ENCODE results near the gene ERCC6.

The ERCC6 gene

GRCh38 chr10:49526619-49527018, 12.3 kb downstream of the ERCC6 start:
- no peak overlapping the region for H3K23ac ChIP-seq (ENCODE audit: low read length in 2 of 2)
- no peak overlapping the region for H2BK15ac ChIP-seq (ENCODE audit: low read depth, poor library complexity, severe bottlenecking)
- H2AK5ac ChIP-seq (ENCODE audit: low read length, severe bottlenecking) = no peak overlapping the region
- H2BK12ac ChIP-seq (ENCODE audit: low read length in 2 of 2) = no peak overlapping the region
- no peaks in the 10 kb centered on the region for H3K9me3 ChIP-seq (ENCODE audit: control insufficient read depth, low read length)
- H3K9ac ChIP-seq (ENCODE audit: low read length) = no peak overlapping the region
- no peak overlapping the region for H3K4me3 ChIP-seq (ENCODE audit: insufficient read depth in 1 of 2, low read depth in 1 of 2, low read length in 2 of 2)
- H4K8ac ChIP-seq (ENCODE audit: low read length) = no peak overlapping the region
- H3K4ac ChIP-seq (ENCODE audit: low read depth in 1 of 2, low read length in 2 of 2) = no peak overlapping the region
- H2BK5ac ChIP-seq (ENCODE audit: low read depth, low read length, poor library complexity, severe bottlenecking) = no peak overlapping the region
- H3K4me1 ChIP-seq (ENCODE audit: control insufficient read depth, insufficient read depth, low read depth, low read length) = no peaks in the 10 kb centered on the region
- no peak overlapping the region for H3K18ac ChIP-seq (ENCODE audit: low read depth in 1 of 2, low read length in 2 of 2)
- H3K27me3 ChIP-seq (ENCODE audit: control insufficient read depth in 1 of 2, insufficient read depth in 1 of 2, low read length in 2 of 2) = no peaks in the 10 kb centered on the region
- 75% methylated on average over 2 of the region's 2 CpGs for WGBS
- no peak overlapping the region for H3K14ac ChIP-seq (ENCODE audit: low read length in 2 of 2)
- peaks cover 26 to 96% of the 10 kb centered on the region in 2 experiments for H3K36me3 ChIP-seq (ENCODE audit: control insufficient read depth in 1 of 2, insufficient read depth in 2 of 2, low read depth in 1 of 2, low read length in 2 of 2)
- H3K4me2 ChIP-seq (ENCODE audit: low read length, poor library complexity, severe bottlenecking) = no peak overlapping the region
- peaks cover 24% of the 10 kb centered on the region for H3K79me1 ChIP-seq (replicated peaks; ENCODE audit: low read length, poor library complexity, severe bottlenecking)
- H4K91ac ChIP-seq (ENCODE audit: low read length) = no peak overlapping the region
- H2BK120ac ChIP-seq (ENCODE audit: low read depth, low read length) = no peak overlapping the region
- DNase-seq = no peak
- no peak overlapping the region for H3K27ac ChIP-seq (ENCODE audit: low read length, poor library complexity, severe bottlenecking)
- no peak overlapping the region for H2AFZ ChIP-seq (ENCODE audit: low read depth, low read length)

GRCh38 chr10:49524496-49524895, 14.4 kb downstream of the ERCC6 start:
- Histone ChIP-seq H3K4ac (ENCODE audit: low read depth in 1 of 2, low read length in 2 of 2) (no peak overlapping the region), H2BK5ac (ENCODE audit: low read depth, low read length, poor library complexity, severe bottlenecking) (no peak overlapping the region), H2BK120ac (ENCODE audit: low read depth, low read length) (no peak overlapping the region), H3K14ac (ENCODE audit: low read length in 2 of 2) (no peak overlapping the region), H3K27me3 (ENCODE audit: control insufficient read depth in 1 of 2, insufficient read depth in 1 of 2, low read length in 2 of 2) (no peaks in the 10 kb centered on the region), H2AFZ (ENCODE audit: low read depth, low read length) (no peak overlapping the region), H2AK5ac (ENCODE audit: low read length, severe bottlenecking) (no peak overlapping the region), H3K4me3 (ENCODE audit: insufficient read depth in 1 of 2, low read depth in 1 of 2, low read length in 2 of 2) (no peak overlapping the region), H3K36me3 (ENCODE audit: control insufficient read depth in 1 of 2, insufficient read depth in 2 of 2, low read depth in 1 of 2, low read length in 2 of 2) (peaks cover 22 to 96% of the 10 kb centered on the region in 2 experiments), H2BK12ac (ENCODE audit: low read length in 2 of 2) (no peak overlapping the region), H3K4me1 (ENCODE audit: control insufficient read depth, insufficient read depth, low read depth, low read length) (no peaks in the 10 kb centered on the region), H3K9ac (ENCODE audit: low read length) (no peak overlapping the region), H4K91ac (ENCODE audit: low read length) (no peak overlapping the region), H3K79me1 (replicated peaks; ENCODE audit: low read length, poor library complexity, severe bottlenecking) (peaks cover 28% of the 10 kb centered on the region), H3K9me3 (ENCODE audit: control insufficient read depth, low read length) (no peaks in the 10 kb centered on the region), H4K8ac (ENCODE audit: low read length) (no peak overlapping the region), H3K27ac (ENCODE audit: low read length, poor library complexity, severe bottlenecking) (no peak overlapping the region), H3K18ac (ENCODE audit: low read depth in 1 of 2, low read length in 2 of 2) (no peak overlapping the region), H2BK15ac (ENCODE audit: low read depth, poor library complexity, severe bottlenecking) (no peak overlapping the region), H3K4me2 (ENCODE audit: low read length, poor library complexity, severe bottlenecking) (no peak overlapping the region), H3K23ac (ENCODE audit: low read length in 2 of 2) (no peak overlapping the region)
- DNase-seq = no peak
- 98% methylated on average over 4 of the region's 7 CpGs for WGBS

- H3K18ac ChIP-seq (ENCODE audit: low read depth in 1 of 2, low read length in 2 of 2) = no peak overlapping the region
- no peak overlapping the region for H2BK5ac ChIP-seq (ENCODE audit: low read depth, low read length, poor library complexity, severe bottlenecking)
- H2BK12ac ChIP-seq (ENCODE audit: low read length in 2 of 2) = no peak overlapping the region
- no peak overlapping the region for H2AK5ac ChIP-seq (ENCODE audit: low read length, severe bottlenecking)
- no peak overlapping the region for H3K4ac ChIP-seq (ENCODE audit: low read depth in 1 of 2, low read length in 2 of 2)
- no peak overlapping the region for H3K14ac ChIP-seq (ENCODE audit: low read length in 2 of 2)
- peaks cover 28% of the 10 kb centered on the region for H3K79me1 ChIP-seq (replicated peaks; ENCODE audit: low read length, poor library complexity, severe bottlenecking)
- no peaks in the 10 kb centered on the region for H3K9me3 ChIP-seq (ENCODE audit: control insufficient read depth, low read length)
- no peak overlapping the region for H3K9ac ChIP-seq (ENCODE audit: low read length)
- H4K91ac ChIP-seq (ENCODE audit: low read length) = no peak overlapping the region
- no peak overlapping the region for H3K23ac ChIP-seq (ENCODE audit: low read length in 2 of 2)
- 80% methylated on average over 1 of the region's 1 CpG for WGBS
- DNase-seq = no peak
- H3K27ac ChIP-seq (ENCODE audit: low read length, poor library complexity, severe bottlenecking) = no peak overlapping the region
- H3K4me1 ChIP-seq (ENCODE audit: control insufficient read depth, insufficient read depth, low read depth, low read length) = no peaks in the 10 kb centered on the region
- no peaks in the 10 kb centered on the region for H3K27me3 ChIP-seq (ENCODE audit: control insufficient read depth in 1 of 2, insufficient read depth in 1 of 2, low read length in 2 of 2)
- H3K4me2 ChIP-seq (ENCODE audit: low read length, poor library complexity, severe bottlenecking) = no peak overlapping the region
- H2BK15ac ChIP-seq (ENCODE audit: low read depth, poor library complexity, severe bottlenecking) = no peak overlapping the region
- no peak overlapping the region for H3K4me3 ChIP-seq (ENCODE audit: insufficient read depth in 1 of 2, low read depth in 1 of 2, low read length in 2 of 2)
- H2AFZ ChIP-seq (ENCODE audit: low read depth, low read length) = no peak overlapping the region
- H3K36me3 ChIP-seq (ENCODE audit: control insufficient read depth in 1 of 2, insufficient read depth in 2 of 2, low read depth in 1 of 2, low read length in 2 of 2) = peaks cover 20 to 93% of the 10 kb centered on the region in 2 experiments
- no peak overlapping the region for H2BK120ac ChIP-seq (ENCODE audit: low read depth, low read length)
- H4K8ac ChIP-seq (ENCODE audit: low read length) = no peak overlapping the region
These were observed 15.6 kb downstream of the ERCC6 start for GRCh38 chr10:49523301-49523700.

- Histone ChIP-seq H4K8ac (ENCODE audit: low read length) (no peak overlapping the region), H2BK15ac (ENCODE audit: low read depth, poor library complexity, severe bottlenecking) (no peak overlapping the region), H3K9me3 (ENCODE audit: control insufficient read depth, low read length) (no peaks in the 10 kb centered on the region), H3K36me3 (ENCODE audit: control insufficient read depth in 1 of 2, insufficient read depth in 2 of 2, low read depth in 1 of 2, low read length in 2 of 2) (peaks cover 20 to 89% of the 10 kb centered on the region in 2 experiments), H2AK5ac (ENCODE audit: low read length, severe bottlenecking) (no peak overlapping the region), H3K27me3 (ENCODE audit: control insufficient read depth in 1 of 2, insufficient read depth in 1 of 2, low read length in 2 of 2) (no peaks in the 10 kb centered on the region), H3K4me3 (ENCODE audit: insufficient read depth in 1 of 2, low read depth in 1 of 2, low read length in 2 of 2) (no peak overlapping the region), H4K91ac (ENCODE audit: low read length) (no peak overlapping the region), H3K79me1 (replicated peaks; ENCODE audit: low read length, poor library complexity, severe bottlenecking) (peaks cover 31% of the 10 kb centered on the region), H3K9ac (ENCODE audit: low read length) (no peak overlapping the region), H3K27ac (ENCODE audit: low read length, poor library complexity, severe bottlenecking) (no peak overlapping the region), H3K4me1 (ENCODE audit: control insufficient read depth, insufficient read depth, low read depth, low read length) (no peaks in the 10 kb centered on the region), H2BK5ac (ENCODE audit: low read depth, low read length, poor library complexity, severe bottlenecking) (no peak overlapping the region), H3K4me2 (ENCODE audit: low read length, poor library complexity, severe bottlenecking) (no peak overlapping the region), H3K14ac (ENCODE audit: low read length in 2 of 2) (no peak overlapping the region), H2AFZ (ENCODE audit: low read depth, low read length) (no peak overlapping the region), H3K23ac (ENCODE audit: low read length in 2 of 2) (no peak overlapping the region), H2BK12ac (ENCODE audit: low read length in 2 of 2) (no peak overlapping the region), H3K18ac (ENCODE audit: low read depth in 1 of 2, low read length in 2 of 2) (no peak overlapping the region), H2BK120ac (ENCODE audit: low read depth, low read length) (no peak overlapping the region), H3K4ac (ENCODE audit: low read depth in 1 of 2, low read length in 2 of 2) (no peak overlapping the region)
- 77% methylated on average over 4 of the region's 4 CpGs for WGBS
- DNase-seq = no peak
These were observed 17.9 kb downstream of the ERCC6 start for GRCh38 chr10:49521062-49521461.
